PC-9 (cell line): ENCODE measurements around the gene RETREG3. TPM values are rescaled to one million over a fixed set of nuclear protein-coding genes. Genes with fewer than 3 reads are reported as not detected.
A peak's percentile ranks its signal among the peaks of the same experiment; 100 is the strongest.

Experiments
- BruUV-seq: library from RNA; stranded (reverse); fragments of 400-500 nt; replicated peaks from 2 replicates; lab custom pipeline; 2021; lab: Mats Ljungman, UMichigan
- CTCF ChIA-PET: fragments of 300-600 bp; sonication (Branson Sonifier 250); formaldehyde crosslinking; loops from one replicate; lab custom pipeline; 2022; ENCODE audit warnings: antibody characterized with exemption; lab: Charles Lee
- POLR2A ChIA-PET: fragments of 300-600 bp; sonication (Branson Sonifier 250); formaldehyde crosslinking; loops from one replicate; lab custom pipeline; 2022; ENCODE audit warnings: antibody characterized with exemption; ENCODE audit not compliant: unreplicated experiment; lab: Charles Lee
- DNase-seq, 2 experiments: peaks; one replicate each; pipeline versions ENCODE4 v3.0.0 to v3.0.0-alpha.2; 2015 to 2022; ENCODE audit warnings: mixed read lengths in 1 of 2
- H2AFZ ChIP-seq: fragments of 200-600 bp; sonication (generic); 2 replicates; pipeline ENCODE4 v1.8.1; 2017; ENCODE audit warnings: antibody characterized with exemption
- H3F3A ChIP-seq: fragments of 200-600 bp; sonication (generic); 2 replicates; pipeline ENCODE4 v1.8.1; 2017; ENCODE audit warnings: antibody characterized with exemption, mild to moderate bottlenecking, low read depth; ENCODE audit not compliant: insufficient read depth
- H3K27ac ChIP-seq: fragments of 200-600 bp; sonication (generic); 2 replicates; pipeline ENCODE4 v1.6.1; 2016; ENCODE audit warnings: mixed run types
- H3K27me3 ChIP-seq: fragments of 200-600 bp; sonication (generic); 2 replicates; pipeline ENCODE4 v1.6.1; 2016; ENCODE audit warnings: low read depth, mixed run types; ENCODE audit not compliant: insufficient read depth
- H3K36me3 ChIP-seq: fragments of 200-600 bp; sonication (generic); 2 replicates; pipeline ENCODE4 v1.6.1; 2016; ENCODE audit warnings: low read depth, mixed run types
- H3K4me1 ChIP-seq: fragments of 200-600 bp; sonication (generic); replicated peaks from 2 replicates; pipeline ENCODE4 v1.6.1; 2016; ENCODE audit warnings: mixed run types; ENCODE audit not compliant: insufficient read depth
- H3K4me2 ChIP-seq: fragments of 200-600 bp; sonication (generic); 2 replicates; pipeline ENCODE4 v1.6.1; 2017; ENCODE audit warnings: mixed run types
- H3K4me3 ChIP-seq: fragments of 200-600 bp; sonication (generic); 2 replicates; pipeline ENCODE4 v1.6.1; 2016; ENCODE audit warnings: mixed run types
- H3K79me2 ChIP-seq: fragments of 200-600 bp; sonication (generic); 2 replicates; pipeline ENCODE4 v1.6.1; 2017; ENCODE audit warnings: low read depth, mixed run types
- H3K9me2 ChIP-seq: fragments of 200-600 bp; sonication (generic); 2 replicates; pipeline ENCODE4 v1.8.1; 2017; ENCODE audit warnings: mild to moderate bottlenecking; ENCODE audit not compliant: insufficient read depth
- H3K9me3 ChIP-seq: fragments of 200-600 bp; sonication (generic); 2 replicates; pipeline ENCODE4 v1.8.1; 2016; ENCODE audit warnings: low read depth; ENCODE audit not compliant: insufficient read depth
- H4K20me1 ChIP-seq: fragments of 200-600 bp; sonication (generic); 2 replicates; pipeline ENCODE4 v1.8.1; 2017; ENCODE audit not compliant: insufficient read depth
- EZH2 ChIP-seq: fragments of 200-600 bp; sonication (generic); IDR thresholded peaks from 2 replicates; pipeline ENCODE4 v1.8.0; 2017; ENCODE audit warnings: antibody characterized with exemption, low read depth
- intact Hi-C: fragments of 100-400 bp; cut with micrococcal nuclease; formaldehyde crosslinking; loops from one replicate; pipeline ENCODE4 v1.10.0; 2022; ENCODE audit not compliant: unreplicated experiment
- total RNA-seq: library from RNA; stranded (reverse); gene quantifications from 2 replicates; pipeline ENCODE4 v1.2.3, GENCODE V29; 2021
- TF ChIP-seq, protein P1 (sequence below): fragments of 200-600 bp; sonication (generic); conservative IDR thresholded peaks from 2 replicates; pipeline ENCODE4 v1.6.1; 2017; ENCODE audit warnings: mixed run types, antibody characterized with exemption, mild to moderate bottlenecking, moderate library complexity

Gene RETREG3
- total RNA-seq, 1 experiment from 2014 or later = 57.0 TPM

GRCh38 chr17:42655528-42655927 lies 46.4 kb upstream of the RETREG3 start:
- Histone ChIP-seq H3K36me3 (no peaks in the 10 kb centered on the region), H4K20me1 (no peaks in the 10 kb centered on the region), H3K79me2 (no peaks in the 10 kb centered on the region), H3K27me3 (no peaks in the 10 kb centered on the region), H3K4me1 (peaks cover 27% of the 10 kb centered on the region), H2AFZ (no peak overlapping the region), H3F3A (peaks cover 38% of the 10 kb centered on the region), H3K9me3 (no peaks in the 10 kb centered on the region), H3K9me2 (no peaks in the 10 kb centered on the region), H3K27ac (peak overlapping the region; percentile 77), H3K4me3 (no peak overlapping the region), H3K4me2 (peak overlapping the region; percentile 23; the same call in 1 of the 2 replicates)
- ChIA-PET POLR2A (no interaction called here), CTCF (no interaction called here)
- TF ChIP-seq, protein P1, sequence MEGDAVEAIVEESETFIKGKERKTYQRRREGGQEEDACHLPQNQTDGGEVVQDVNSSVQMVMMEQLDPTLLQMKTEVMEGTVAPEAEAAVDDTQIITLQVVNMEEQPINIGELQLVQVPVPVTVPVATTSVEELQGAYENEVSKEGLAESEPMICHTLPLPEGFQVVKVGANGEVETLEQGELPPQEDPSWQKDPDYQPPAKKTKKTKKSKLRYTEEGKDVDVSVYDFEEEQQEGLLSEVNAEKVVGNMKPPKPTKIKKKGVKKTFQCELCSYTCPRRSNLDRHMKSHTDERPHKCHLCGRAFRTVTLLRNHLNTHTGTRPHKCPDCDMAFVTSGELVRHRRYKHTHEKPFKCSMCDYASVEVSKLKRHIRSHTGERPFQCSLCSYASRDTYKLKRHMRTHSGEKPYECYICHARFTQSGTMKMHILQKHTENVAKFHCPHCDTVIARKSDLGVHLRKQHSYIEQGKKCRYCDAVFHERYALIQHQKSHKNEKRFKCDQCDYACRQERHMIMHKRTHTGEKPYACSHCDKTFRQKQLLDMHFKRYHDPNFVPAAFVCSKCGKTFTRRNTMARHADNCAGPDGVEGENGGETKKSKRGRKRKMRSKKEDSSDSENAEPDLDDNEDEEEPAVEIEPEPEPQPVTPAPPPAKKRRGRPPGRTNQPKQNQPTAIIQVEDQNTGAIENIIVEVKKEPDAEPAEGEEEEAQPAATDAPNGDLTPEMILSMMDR = no peak
- no peak for TF ChIP-seq EZH2
- BruUV-seq = no TSS peak
- intact Hi-C loops = loop anchor here (5.0 kb wide), 1 partner anchor 33 kb away; no protein-coding TSS in a partner anchor
- no peak for DNase-seq

- CTCF ChIA-PET = no interaction called here
Measured at GRCh38 chr17:42653179-42654124, 44.3 kb upstream of the RETREG3 start.

GRCh38 chr17:42651392-42651791 lies 42.2 kb upstream of the RETREG3 start:
- CTCF ChIA-PET = interaction anchor here (0.7 kb wide), 1 partner anchor 85 kb away, joined by 6 read pairs; no protein-coding TSS in a partner anchor
- Histone ChIP-seq H3F3A (peaks cover 21% of the 10 kb centered on the region; the same call in 1 of the 2 replicates), H3K4me3 (no peak overlapping the region), H3K79me2 (no peaks in the 10 kb centered on the region), H3K27ac (no peak overlapping the region), H3K9me3 (no peaks in the 10 kb centered on the region), H3K4me2 (peak overlapping the region; percentile 12; the same call in 1 of the 2 replicates), H3K36me3 (no peaks in the 10 kb centered on the region), H4K20me1 (no peaks in the 10 kb centered on the region), H3K27me3 (no peaks in the 10 kb centered on the region), H3K4me1 (peaks cover 17% of the 10 kb centered on the region), H3K9me2 (no peaks in the 10 kb centered on the region), H2AFZ (no peak overlapping the region)
- POLR2A ChIA-PET = interaction anchor here (0.6 kb wide), 1 partner anchor 181 kb away, joined by 3 read pairs; the partner anchor contains the start of gene PSME3
- TF ChIP-seq, protein P1 = no peak
- no peak for TF ChIP-seq EZH2
- BruUV-seq = no TSS peak
- peak in 1 of 2 experiments; percentile 54 for DNase-seq
- intact Hi-C loops = no loop called here

More at GRCh38 chr17:42653179-42654124, 44.3 kb upstream of the RETREG3 start:
- intact Hi-C loops = no loop called here
- POLR2A ChIA-PET = no interaction called here
- no peak overlapping the region for H2AFZ ChIP-seq
- no peaks in the 10 kb centered on the region for H3K36me3 ChIP-seq
- H3K9me3 ChIP-seq = no peaks in the 10 kb centered on the region
- no peaks in the 10 kb centered on the region for H3K79me2 ChIP-seq
- no peaks in the 10 kb centered on the region for H3K9me2 ChIP-seq
- DNase-seq = no peak
- H3K4me2 ChIP-seq = no peak overlapping the region
- BruUV-seq = no TSS peak
- no peak overlapping the region for H3K4me3 ChIP-seq
- H3K27me3 ChIP-seq = no peaks in the 10 kb centered on the region
- H3K27ac ChIP-seq = no peak overlapping the region
- H3F3A ChIP-seq = peaks cover 29% of the 10 kb centered on the region; the same call in 1 of the 2 replicates
- TF ChIP-seq, protein P1 = no peak
- TF ChIP-seq EZH2 = no peak
- H4K20me1 ChIP-seq = no peaks in the 10 kb centered on the region
- peaks cover 17% of the 10 kb centered on the region for H3K4me1 ChIP-seq
